Lung (tissue), 12 donors: Measurements from ENCODE around the gene SLC19A1. TPM values are rescaled to one million over a fixed set of nuclear protein-coding genes. Genes with fewer than 3 reads are reported as not detected.

ENCODE experiments used
- ATAC-seq: fragments of 200-7000 bp; cut with Tn5 transposase; one replicate; pipeline ENCODE4 v1.9.1; 2020; ENCODE audit warnings: moderate number of reproducible peaks; ENCODE audit not compliant: insufficient read depth, low FRiP score
- DNase-seq, 3 donors: peaks; one replicate each; pipeline ENCODE4 v3.0.0-alpha.2; 2013 to 2017
- H3K27ac ChIP-seq, 2 donors: one replicate each; pipeline ENCODE4 v1.5.1; 2013; ENCODE audit warnings: mild to moderate bottlenecking in 2 of 2, moderate library complexity in 2 of 2, control low read depth in 1 of 2, inconsistent platforms in 1 of 2, low read depth in 1 of 2, low read length in 1 of 2
- H3K27me3 ChIP-seq, 3 donors: one replicate each; pipeline ENCODE4 v1.5.1; 2013; ENCODE audit warnings: low read length in 2 of 3; ENCODE audit not compliant: control insufficient read depth in 3 of 3, insufficient read depth in 3 of 3
- H3K36me3 ChIP-seq, 4 donors: one replicate each; pipeline ENCODE4 v1.5.1; 2013; ENCODE audit warnings: low read length in 4 of 4, mild to moderate bottlenecking in 1 of 4, moderate library complexity in 1 of 4; ENCODE audit not compliant: control insufficient read depth in 4 of 4, insufficient read depth in 4 of 4
- H3K4me1 ChIP-seq, 5 donors: one replicate each; pipeline ENCODE4 v1.5.1; 2013; ENCODE audit warnings: low read length in 5 of 5, mild to moderate bottlenecking in 2 of 5, moderate library complexity in 1 of 5; ENCODE audit not compliant: control insufficient read depth in 5 of 5, insufficient read depth in 5 of 5
- H3K4me3 ChIP-seq: one replicate; pipeline ENCODE4 v1.5.1; 2013; ENCODE audit warnings: mild to moderate bottlenecking, control low read depth, moderate library complexity
- H3K9ac ChIP-seq, 2 donors: one replicate each; pipeline ENCODE4 v1.5.1; 2013; ENCODE audit warnings: low read length in 2 of 2, control low read depth in 1 of 2; ENCODE audit not compliant: insufficient read depth in 1 of 2
- H3K9me3 ChIP-seq, 4 donors: one replicate each; pipeline ENCODE4 v1.5.1; 2013; ENCODE audit warnings: low read length in 3 of 4, mild to moderate bottlenecking in 1 of 4, moderate library complexity in 1 of 4; ENCODE audit not compliant: control insufficient read depth in 4 of 4, insufficient read depth in 3 of 4
- CTCF ChIP-seq: IDR thresholded peaks from 2 replicates; pipeline ENCODE4 v1.5.1; 2012; ENCODE audit warnings: mild to moderate bottlenecking; ENCODE audit errors: control extremely low read depth, extremely low read depth
- WGBS, 2 donors: extraction: QIAGEN DNeasy Blood & Tissue Kit; methylation state at CpG; one replicate each; pipeline ENCODE4 v1.1.7; 2013; 5-methylcytosine and 5-hydroxymethylcytosine counted together
- polyA plus RNA-seq, 2 donors: library from polyadenylated mRNA; stranded (reverse); fragments of 200-250 nt; gene quantifications; one replicate each; pipeline ENCODE4 v1.2.1, GENCODE V29; 2013
- total RNA-seq, 2 donors: library from RNA; depleted of rRNA in 1 of 2; stranded (reverse); fragments of >200 nt in 1 of 2; gene quantifications; one replicate each; pipeline ENCODE4 v1.2.1, GENCODE V29; 2014 to 2021
- donor health status: control.
- donor health status: control.
- donor health status: Bipolar disorder and iron deficiency.
- donor health status: healthy.
- donor health status: DM: yes; HTN: yes; CAD: no.

Gene SLC19A1
- total and polyA plus RNA-seq, 4 donors = 23.8 to 42.0 (median 26.2) TPM

- ATAC-seq (no peak), DNase-seq (no peak)
- Histone ChIP-seq H3K27ac (no peak overlapping the region), H3K9ac (no peak overlapping the region), H3K4me3 (no peak overlapping the region), H3K27me3 (no peaks in the 10 kb centered on the region), H3K9me3 (peaks cover 2 to 19% (median 6%) of the 10 kb centered on the region in 4 donors), H3K36me3 (peaks cover 0 to 21% (median 12%) of the 10 kb centered on the region in 4 donors), H3K4me1 (peaks cover 0 to 17% (median 9%) of the 10 kb centered on the region in 5 donors)
- WGBS, 2 donors = 72 to 90% methylated on average over 2 of the region's 2 CpGs
- no peak for TF ChIP-seq CTCF
Observed at GRCh38 chr21:45518742-45519141, 23.5 kb downstream of the SLC19A1 start.

- H3K9me3 ChIP-seq = peaks cover 2 to 19% (median 6%) of the 10 kb centered on the region in 4 donors
- ATAC-seq (no peak), DNase-seq (no peak)
- peaks cover 0 to 22% (median 10%) of the 10 kb centered on the region in 5 donors for H3K4me1 ChIP-seq
- H3K36me3 ChIP-seq = peaks cover 0 to 18% (median 11%) of the 10 kb centered on the region in 4 donors
- H3K27me3 ChIP-seq = no peaks in the 10 kb centered on the region
- no peak for TF ChIP-seq CTCF
- no peak overlapping the region for H3K4me3 ChIP-seq
- 67 to 88% methylated on average over 15 of the region's 15 CpGs for WGBS, 2 donors
- no peak overlapping the region for H3K27ac ChIP-seq
- no peak overlapping the region for H3K9ac ChIP-seq
Observed at GRCh38 chr21:45517249-45518065, 24.8 kb downstream of the SLC19A1 start.

- 91 to 95% methylated on average over 14 of the region's 14 CpGs for WGBS, 2 donors
- H3K27me3 ChIP-seq = no peaks in the 10 kb centered on the region
- peaks cover 0 to 26% (median 10%) of the 10 kb centered on the region in 5 donors for H3K4me1 ChIP-seq
- DNase-seq (no peak), ATAC-seq (no peak)
- peaks cover 2 to 19% (median 6%) of the 10 kb centered on the region in 4 donors for H3K9me3 ChIP-seq
- no peak for TF ChIP-seq CTCF
- no peak overlapping the region for H3K4me3 ChIP-seq
- H3K9ac ChIP-seq = no peak overlapping the region
- H3K36me3 ChIP-seq = peaks cover 0 to 21% (median 11%) of the 10 kb centered on the region in 4 donors
- H3K27ac ChIP-seq = no peak overlapping the region
Observed at GRCh38 chr21:45516671-45517151, 25.5 kb downstream of the SLC19A1 start.
